GM23338 (cell line): Measurements from ENCODE around the gene TRIM14. TPM values are rescaled to one million over a fixed set of nuclear protein-coding genes. Genes with fewer than 3 reads are reported as not detected.

Experiments used
- ATAC-seq: fragments of 200-7000 bp; cut with Tn5 transposase; 3 replicates; pipeline ENCODE4 v1.9.1; 2020
- DNase-seq: peaks from one replicate; pipeline ENCODE4 v3.0.0-alpha.2; 2015; ENCODE audit warnings: low spot score
- H2AFZ ChIP-seq: fragments of 200-600 bp; sonication (generic); 2 replicates; pipeline ENCODE4 v1.8.0; 2016; ENCODE audit warnings: antibody characterized with exemption, mild to moderate bottlenecking, moderate library complexity
- H3F3A ChIP-seq: fragments of 200-600 bp; sonication (generic); replicated peaks from 2 replicates; pipeline ENCODE4 v1.8.0; 2017; ENCODE audit warnings: antibody characterized with exemption, mixed run types, low read depth
- H3K27ac ChIP-seq: fragments of 200-600 bp; sonication (generic); 2 replicates; pipeline ENCODE4 v1.6.1; 2016; ENCODE audit warnings: low read depth
- H3K27me3 ChIP-seq: fragments of 200-600 bp; sonication (generic); 2 replicates; pipeline ENCODE4 v1.8.0; 2016; ENCODE audit warnings: mild to moderate bottlenecking, mixed run types, moderate library complexity; ENCODE audit not compliant: insufficient read depth
- H3K36me3 ChIP-seq: fragments of 200-600 bp; sonication (generic); 2 replicates; pipeline ENCODE4 v1.8.0; 2016; ENCODE audit warnings: mild to moderate bottlenecking; ENCODE audit not compliant: insufficient read depth
- H3K4me1 ChIP-seq: fragments of 200-600 bp; sonication (generic); 2 replicates; pipeline ENCODE4 v1.8.0; 2016; ENCODE audit warnings: mild to moderate bottlenecking, moderate library complexity; ENCODE audit not compliant: insufficient read depth
- H3K4me2 ChIP-seq: fragments of 200-600 bp; sonication (generic); 2 replicates; pipeline ENCODE4 v1.7.1; 2017; ENCODE audit warnings: mixed run types
- H3K4me3 ChIP-seq: fragments of 200-600 bp; sonication (generic); 2 replicates; pipeline ENCODE4 v1.6.1; 2016; ENCODE audit warnings: mixed run types
- H3K79me2 ChIP-seq: fragments of 200-600 bp; sonication (generic); replicated peaks from 2 replicates; pipeline ENCODE4 v1.8.0; 2017; ENCODE audit warnings: mild to moderate bottlenecking; ENCODE audit not compliant: insufficient read depth
- H3K9me2 ChIP-seq: fragments of 200-600 bp; sonication (generic); 2 replicates; pipeline ENCODE4 v1.8.0; 2017; ENCODE audit not compliant: insufficient read depth
- H4K20me1 ChIP-seq: fragments of 200-600 bp; sonication (generic); replicated peaks from 2 replicates; pipeline ENCODE4 v1.8.0; 2017; ENCODE audit warnings: mild to moderate bottlenecking; ENCODE audit not compliant: insufficient read depth
- H3K27ac Mint-ChIP-seq: 2 replicates; pipeline ENCODE4 v1.8.0; 2020; ENCODE audit warnings: inconsistent platforms, mild to moderate bottlenecking, moderate library complexity, mixed read lengths
- H3K27me3 Mint-ChIP-seq: 3 replicates; pipeline ENCODE4 v1.8.0; 2022; ENCODE audit warnings: low read depth, mild to moderate bottlenecking, moderate library complexity, mixed read lengths, inconsistent platforms; ENCODE audit not compliant: insufficient read depth, poor library complexity
- H3K36me3 Mint-ChIP-seq: 3 replicates; pipeline ENCODE4 v1.8.0; 2021; ENCODE audit warnings: low read depth, mild to moderate bottlenecking, inconsistent platforms, moderate library complexity, mixed read lengths
- H3K4me1 Mint-ChIP-seq: 3 replicates; pipeline ENCODE4 v1.8.0; 2020; ENCODE audit warnings: mild to moderate bottlenecking, inconsistent platforms, mixed read lengths
- H3K4me3 Mint-ChIP-seq: 3 replicates; pipeline ENCODE4 v1.8.0; 2021; ENCODE audit warnings: moderate library complexity, mild to moderate bottlenecking, inconsistent platforms, mixed read lengths
- H3K9me3 Mint-ChIP-seq: 3 replicates; pipeline ENCODE4 v1.8.0; 2020; ENCODE audit warnings: moderate library complexity, mild to moderate bottlenecking, inconsistent platforms, mixed read lengths
- CREB1 ChIP-seq: fragments of 250-450 bp; sonication (Bioruptor Pico); IDR thresholded peaks from 2 replicates; pipeline ENCODE4 v1.5.0; 2020; ENCODE audit warnings: low read depth, mild to moderate bottlenecking, moderate library complexity
- EZH2 ChIP-seq: fragments of 200-600 bp; sonication (generic); IDR thresholded peaks from one replicate; pipeline ENCODE4 v1.8.0; 2017; ENCODE audit warnings: antibody characterized with exemption, mild to moderate bottlenecking, low read depth; ENCODE audit not compliant: unreplicated experiment
- EZH2phosphoT487 ChIP-seq: fragments of 200-600 bp; sonication (generic); IDR thresholded peaks from one replicate; pipeline ENCODE4 v1.8.1; 2018; ENCODE audit warnings: antibody characterized with exemption; ENCODE audit not compliant: unreplicated experiment
- JUNB ChIP-seq: IDR thresholded peaks from one replicate; pipeline ENCODE4 v1.6.1; 2016; ENCODE audit warnings: antibody characterized with exemption; ENCODE audit not compliant: unreplicated experiment
- NANOG ChIP-seq: IDR thresholded peaks from 2 replicates; pipeline ENCODE4 v1.6.1; 2016; ENCODE audit warnings: antibody characterized with exemption, borderline replicate concordance
- POLR2AphosphoS5 ChIP-seq: IDR thresholded peaks from 2 replicates; pipeline ENCODE4 v1.6.1; 2016; ENCODE audit warnings: antibody characterized with exemption, low read depth
- STAT1 ChIP-seq: IDR thresholded peaks from one replicate; pipeline ENCODE4 v1.6.1; 2016; ENCODE audit warnings: antibody characterized with exemption; ENCODE audit not compliant: unreplicated experiment
- ZNF114 ChIP-seq: fragments of 250-450 bp; sonication (Bioruptor Pico); IDR thresholded peaks from 2 replicates; pipeline ENCODE4 v1.5.0; 2020; ENCODE audit warnings: mild to moderate bottlenecking, moderate library complexity
- ZNF331 ChIP-seq: fragments of 250-450 bp; sonication (Bioruptor Pico); IDR thresholded peaks from 2 replicates; pipeline ENCODE4 v1.5.0; 2020; ENCODE audit warnings: low read depth, mild to moderate bottlenecking, moderate library complexity
- polyA plus RNA-seq: library from polyadenylated mRNA; unstranded; fragments of >200 nt; fragmentation: Nextera tagmentation; extraction: Ambion mirVana; gene quantifications from 2 replicates; pipeline ENCODE4 v1.2.1, GENCODE V29; 2016
- total RNA-seq: library from RNA; depleted of rRNA; stranded (reverse); fragments of >200 nt; shearing (Covaris generic); gene quantifications from 2 replicates; pipeline ENCODE4 v1.2.3, GENCODE V29; 2014
- TF ChIP-seq, protein P1 (sequence below), 2 experiments: fragments of 200-600 bp in 1 of 2; sonication (generic) in 1 of 2; conservative IDR thresholded peaks; 2 replicates each; pipeline versions ENCODE4 v1.5.1 to v1.6.1; 2016 to 2017; ENCODE audit warnings: antibody characterized with exemption in 2 of 2, low read depth in 2 of 2, mild to moderate bottlenecking in 2 of 2, moderate library complexity in 1 of 2
- TF ChIP-seq, protein P2 (sequence below): IDR thresholded peaks from one replicate; pipeline ENCODE4 v1.6.1; 2018; ENCODE audit warnings: antibody characterized with exemption; ENCODE audit not compliant: unreplicated experiment
- TF ChIP-seq, protein P3 (sequence below): IDR thresholded peaks from 2 replicates; pipeline ENCODE4 v1.6.1; 2016; ENCODE audit warnings: antibody characterized with exemption
- TF ChIP-seq, protein P4 (sequence below): fragments of 250-450 bp; sonication (Bioruptor Pico); IDR thresholded peaks from 2 replicates; pipeline ENCODE4 v1.5.0; 2020; ENCODE audit warnings: mild to moderate bottlenecking, moderate library complexity

Gene TRIM14
- total and polyA plus RNA-seq, 2 experiments from 2014 or later = 17.2 to 25.3 TPM

DNA sequence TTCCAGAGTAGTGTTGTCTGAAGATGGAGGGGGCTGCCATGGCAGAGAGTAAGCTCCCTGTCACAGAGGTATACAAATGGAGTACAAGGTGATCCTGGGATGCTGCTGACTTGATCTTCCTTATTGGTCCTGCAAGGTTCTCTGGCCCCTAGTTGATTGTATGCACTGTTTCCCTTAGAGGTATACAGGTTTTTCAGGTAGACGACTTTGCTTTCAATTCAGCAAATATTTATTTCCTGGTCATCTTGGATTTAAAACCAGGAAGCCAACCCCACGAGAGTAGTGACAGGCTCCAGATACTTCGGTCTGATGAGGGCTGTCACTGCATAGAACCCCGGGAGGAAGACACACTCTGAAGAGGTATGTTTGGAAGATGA is 16.5 kb upstream of the TRIM14 start:
- H3K4me1 Mint-ChIP-seq = peaks cover 6% of the 10 kb centered on the region
- Histone ChIP-seq H2AFZ (no peak overlapping the region), H3F3A (no peaks in the 10 kb centered on the region), H3K27me3 (no peaks in the 10 kb centered on the region), H3K27ac (no peak overlapping the region), H3K4me1 (no peaks in the 10 kb centered on the region), H3K36me3 (no peaks in the 10 kb centered on the region; the same call in 1 of the 2 replicates), H3K4me3 (no peak overlapping the region), H3K79me2 (no peaks in the 10 kb centered on the region), H4K20me1 (no peaks in the 10 kb centered on the region), H3K4me2 (no peak overlapping the region), H3K9me2 (no peaks in the 10 kb centered on the region)
- H3K27ac Mint-ChIP-seq = no peak overlapping the region
- H3K9me3 Mint-ChIP-seq = no peaks in the 10 kb centered on the region
- H3K27me3 Mint-ChIP-seq = no peaks in the 10 kb centered on the region
- H3K4me3 Mint-ChIP-seq = no peak overlapping the region
- no peak for TF ChIP-seq EZH2phosphoT487
- TF ChIP-seq, protein P1, sequence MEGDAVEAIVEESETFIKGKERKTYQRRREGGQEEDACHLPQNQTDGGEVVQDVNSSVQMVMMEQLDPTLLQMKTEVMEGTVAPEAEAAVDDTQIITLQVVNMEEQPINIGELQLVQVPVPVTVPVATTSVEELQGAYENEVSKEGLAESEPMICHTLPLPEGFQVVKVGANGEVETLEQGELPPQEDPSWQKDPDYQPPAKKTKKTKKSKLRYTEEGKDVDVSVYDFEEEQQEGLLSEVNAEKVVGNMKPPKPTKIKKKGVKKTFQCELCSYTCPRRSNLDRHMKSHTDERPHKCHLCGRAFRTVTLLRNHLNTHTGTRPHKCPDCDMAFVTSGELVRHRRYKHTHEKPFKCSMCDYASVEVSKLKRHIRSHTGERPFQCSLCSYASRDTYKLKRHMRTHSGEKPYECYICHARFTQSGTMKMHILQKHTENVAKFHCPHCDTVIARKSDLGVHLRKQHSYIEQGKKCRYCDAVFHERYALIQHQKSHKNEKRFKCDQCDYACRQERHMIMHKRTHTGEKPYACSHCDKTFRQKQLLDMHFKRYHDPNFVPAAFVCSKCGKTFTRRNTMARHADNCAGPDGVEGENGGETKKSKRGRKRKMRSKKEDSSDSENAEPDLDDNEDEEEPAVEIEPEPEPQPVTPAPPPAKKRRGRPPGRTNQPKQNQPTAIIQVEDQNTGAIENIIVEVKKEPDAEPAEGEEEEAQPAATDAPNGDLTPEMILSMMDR (conservative IDR thresholded peaks at IDR 0.05; ENCODE audit: low read depth in 2 of 2) = no peak
- TF ChIP-seq, protein P2, sequence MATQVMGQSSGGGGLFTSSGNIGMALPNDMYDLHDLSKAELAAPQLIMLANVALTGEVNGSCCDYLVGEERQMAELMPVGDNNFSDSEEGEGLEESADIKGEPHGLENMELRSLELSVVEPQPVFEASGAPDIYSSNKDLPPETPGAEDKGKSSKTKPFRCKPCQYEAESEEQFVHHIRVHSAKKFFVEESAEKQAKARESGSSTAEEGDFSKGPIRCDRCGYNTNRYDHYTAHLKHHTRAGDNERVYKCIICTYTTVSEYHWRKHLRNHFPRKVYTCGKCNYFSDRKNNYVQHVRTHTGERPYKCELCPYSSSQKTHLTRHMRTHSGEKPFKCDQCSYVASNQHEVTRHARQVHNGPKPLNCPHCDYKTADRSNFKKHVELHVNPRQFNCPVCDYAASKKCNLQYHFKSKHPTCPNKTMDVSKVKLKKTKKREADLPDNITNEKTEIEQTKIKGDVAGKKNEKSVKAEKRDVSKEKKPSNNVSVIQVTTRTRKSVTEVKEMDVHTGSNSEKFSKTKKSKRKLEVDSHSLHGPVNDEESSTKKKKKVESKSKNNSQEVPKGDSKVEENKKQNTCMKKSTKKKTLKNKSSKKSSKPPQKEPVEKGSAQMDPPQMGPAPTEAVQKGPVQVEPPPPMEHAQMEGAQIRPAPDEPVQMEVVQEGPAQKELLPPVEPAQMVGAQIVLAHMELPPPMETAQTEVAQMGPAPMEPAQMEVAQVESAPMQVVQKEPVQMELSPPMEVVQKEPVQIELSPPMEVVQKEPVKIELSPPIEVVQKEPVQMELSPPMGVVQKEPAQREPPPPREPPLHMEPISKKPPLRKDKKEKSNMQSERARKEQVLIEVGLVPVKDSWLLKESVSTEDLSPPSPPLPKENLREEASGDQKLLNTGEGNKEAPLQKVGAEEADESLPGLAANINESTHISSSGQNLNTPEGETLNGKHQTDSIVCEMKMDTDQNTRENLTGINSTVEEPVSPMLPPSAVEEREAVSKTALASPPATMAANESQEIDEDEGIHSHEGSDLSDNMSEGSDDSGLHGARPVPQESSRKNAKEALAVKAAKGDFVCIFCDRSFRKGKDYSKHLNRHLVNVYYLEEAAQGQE = no peak
- TF ChIP-seq, protein P3, sequence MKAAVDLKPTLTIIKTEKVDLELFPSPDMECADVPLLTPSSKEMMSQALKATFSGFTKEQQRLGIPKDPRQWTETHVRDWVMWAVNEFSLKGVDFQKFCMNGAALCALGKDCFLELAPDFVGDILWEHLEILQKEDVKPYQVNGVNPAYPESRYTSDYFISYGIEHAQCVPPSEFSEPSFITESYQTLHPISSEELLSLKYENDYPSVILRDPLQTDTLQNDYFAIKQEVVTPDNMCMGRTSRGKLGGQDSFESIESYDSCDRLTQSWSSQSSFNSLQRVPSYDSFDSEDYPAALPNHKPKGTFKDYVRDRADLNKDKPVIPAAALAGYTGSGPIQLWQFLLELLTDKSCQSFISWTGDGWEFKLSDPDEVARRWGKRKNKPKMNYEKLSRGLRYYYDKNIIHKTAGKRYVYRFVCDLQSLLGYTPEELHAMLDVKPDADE = no peak
- no peak for TF ChIP-seq ZNF114 (CRISPR knock-in tag)
- no peak for TF ChIP-seq NANOG
- no peak for TF ChIP-seq JUNB
- TF ChIP-seq CREB1 (CRISPR knock-in tag) = no peak
- TF ChIP-seq STAT1 = no peak
- no peak for TF ChIP-seq EZH2
- no peak for TF ChIP-seq ZNF331 (CRISPR knock-in tag)
- TF ChIP-seq, protein P4, sequence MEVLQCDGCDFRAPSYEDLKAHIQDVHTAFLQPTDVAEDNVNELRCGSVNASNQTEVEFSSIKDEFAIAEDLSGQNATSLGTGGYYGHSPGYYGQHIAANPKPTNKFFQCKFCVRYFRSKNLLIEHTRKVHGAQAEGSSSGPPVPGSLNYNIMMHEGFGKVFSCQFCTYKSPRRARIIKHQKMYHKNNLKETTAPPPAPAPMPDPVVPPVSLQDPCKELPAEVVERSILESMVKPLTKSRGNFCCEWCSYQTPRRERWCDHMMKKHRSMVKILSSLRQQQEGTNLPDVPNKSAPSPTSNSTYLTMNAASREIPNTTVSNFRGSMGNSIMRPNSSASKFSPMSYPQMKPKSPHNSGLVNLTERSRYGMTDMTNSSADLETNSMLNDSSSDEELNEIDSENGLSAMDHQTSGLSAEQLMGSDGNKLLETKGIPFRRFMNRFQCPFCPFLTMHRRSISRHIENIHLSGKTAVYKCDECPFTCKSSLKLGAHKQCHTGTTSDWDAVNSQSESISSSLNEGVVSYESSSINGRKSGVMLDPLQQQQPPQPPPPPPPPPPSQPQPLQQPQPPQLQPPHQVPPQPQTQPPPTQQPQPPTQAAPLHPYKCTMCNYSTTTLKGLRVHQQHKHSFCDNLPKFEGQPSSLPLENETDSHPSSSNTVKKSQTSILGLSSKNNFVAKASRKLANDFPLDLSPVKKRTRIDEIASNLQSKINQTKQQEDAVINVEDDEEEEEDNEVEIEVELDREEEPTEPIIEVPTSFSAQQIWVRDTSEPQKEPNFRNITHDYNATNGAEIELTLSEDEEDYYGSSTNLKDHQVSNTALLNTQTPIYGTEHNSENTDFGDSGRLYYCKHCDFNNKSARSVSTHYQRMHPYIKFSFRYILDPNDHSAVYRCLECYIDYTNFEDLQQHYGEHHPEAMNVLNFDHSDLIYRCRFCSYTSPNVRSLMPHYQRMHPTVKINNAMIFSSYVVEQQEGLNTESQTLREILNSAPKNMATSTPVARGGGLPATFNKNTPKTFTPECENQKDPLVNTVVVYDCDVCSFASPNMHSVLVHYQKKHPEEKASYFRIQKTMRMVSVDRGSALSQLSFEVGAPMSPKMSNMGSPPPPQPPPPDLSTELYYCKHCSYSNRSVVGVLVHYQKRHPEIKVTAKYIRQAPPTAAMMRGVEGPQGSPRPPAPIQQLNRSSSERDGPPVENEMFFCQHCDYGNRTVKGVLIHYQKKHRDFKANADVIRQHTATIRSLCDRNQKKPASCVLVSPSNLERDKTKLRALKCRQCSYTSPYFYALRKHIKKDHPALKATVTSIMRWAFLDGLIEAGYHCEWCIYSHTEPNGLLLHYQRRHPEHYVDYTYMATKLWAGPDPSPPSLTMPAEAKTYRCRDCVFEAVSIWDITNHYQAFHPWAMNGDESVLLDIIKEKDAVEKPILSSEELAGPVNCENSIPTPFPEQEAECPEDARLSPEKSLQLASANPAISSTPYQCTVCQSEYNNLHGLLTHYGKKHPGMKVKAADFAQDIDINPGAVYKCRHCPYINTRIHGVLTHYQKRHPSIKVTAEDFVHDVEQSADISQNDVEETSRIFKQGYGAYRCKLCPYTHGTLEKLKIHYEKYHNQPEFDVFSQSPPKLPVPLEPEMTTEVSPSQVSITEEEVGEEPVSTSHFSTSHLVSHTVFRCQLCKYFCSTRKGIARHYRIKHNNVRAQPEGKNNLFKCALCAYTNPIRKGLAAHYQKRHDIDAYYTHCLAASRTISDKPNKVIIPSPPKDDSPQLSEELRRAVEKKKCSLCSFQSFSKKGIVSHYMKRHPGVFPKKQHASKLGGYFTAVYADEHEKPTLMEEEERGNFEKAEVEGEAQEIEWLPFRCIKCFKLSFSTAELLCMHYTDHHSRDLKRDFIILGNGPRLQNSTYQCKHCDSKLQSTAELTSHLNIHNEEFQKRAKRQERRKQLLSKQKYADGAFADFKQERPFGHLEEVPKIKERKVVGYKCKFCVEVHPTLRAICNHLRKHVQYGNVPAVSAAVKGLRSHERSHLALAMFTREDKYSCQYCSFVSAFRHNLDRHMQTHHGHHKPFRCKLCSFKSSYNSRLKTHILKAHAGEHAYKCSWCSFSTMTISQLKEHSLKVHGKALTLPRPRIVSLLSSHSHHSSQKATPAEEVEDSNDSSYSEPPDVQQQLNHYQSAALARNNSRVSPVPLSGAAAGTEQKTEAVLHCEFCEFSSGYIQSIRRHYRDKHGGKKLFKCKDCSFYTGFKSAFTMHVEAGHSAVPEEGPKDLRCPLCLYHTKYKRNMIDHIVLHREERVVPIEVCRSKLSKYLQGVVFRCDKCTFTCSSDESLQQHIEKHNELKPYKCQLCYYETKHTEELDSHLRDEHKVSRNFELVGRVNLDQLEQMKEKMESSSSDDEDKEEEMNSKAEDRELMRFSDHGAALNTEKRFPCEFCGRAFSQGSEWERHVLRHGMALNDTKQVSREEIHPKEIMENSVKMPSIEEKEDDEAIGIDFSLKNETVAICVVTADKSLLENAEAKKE (CRISPR knock-in tag) = no peak
- TF ChIP-seq POLR2AphosphoS5 = no peak
- ATAC-seq (no peak), DNase-seq (no peak)
- H3K36me3 Mint-ChIP-seq = peaks cover 13% of the 10 kb centered on the region
